ENCODE results near the gene PRR33. TPM values are rescaled to one million over a fixed set of nuclear protein-coding genes. Genes with fewer than 3 reads are reported as not detected.

The PRR33 gene
- total RNA-seq, 2 experiments from 2014 or later = 0.08 TPM; not detected in 1

GRCh38 chr11:1882265-1883238 lies 9.1 kb downstream of the PRR33 start:
- ChIA-PET CTCF (interaction anchor here (0.6 to 2.4 kb wide), 34 partner anchors 9 to 275 kb away, joined by 3 to 23 read pairs (median 6); partner anchors contain the start of genes H19, LSP1, MRPL23 and PRR33), POLR2A (interaction anchor here (0.7 to 1.5 kb wide), 6 partner anchors 29 to 116 kb away, joined by 3 to 4 read pairs (median 3); no protein-coding TSS in a partner anchor)
- peak; percentile 85 for ATAC-seq
- H3K9me3 Mint-ChIP-seq (ENCODE audit: insufficient read depth) = no peaks in the 10 kb centered on the region
- H3K27me3 Mint-ChIP-seq (ENCODE audit: low read depth) = no peaks in the 10 kb centered on the region
- H3K36me3 Mint-ChIP-seq (ENCODE audit: low read depth) = peaks cover 4% of the 10 kb centered on the region
- DNase-seq = peak; percentile 83
- no peak overlapping the region for H3K4me3 Mint-ChIP-seq
- peaks cover 15% of the 10 kb centered on the region for H3K4me1 Mint-ChIP-seq (ENCODE audit: low read depth)
- no peak overlapping the region for H3K27ac Mint-ChIP-seq

- Mint-ChIP-seq H3K4me3 (no peak overlapping the region), H3K9me3 (ENCODE audit: insufficient read depth) (no peaks in the 10 kb centered on the region), H3K36me3 (ENCODE audit: low read depth) (no peaks in the 10 kb centered on the region), H3K4me1 (ENCODE audit: low read depth) (peaks cover 14% of the 10 kb centered on the region), H3K27ac (no peak overlapping the region), H3K27me3 (ENCODE audit: low read depth) (no peaks in the 10 kb centered on the region)
- ChIA-PET POLR2A (interaction anchor here (0.5 to 1.5 kb wide), 7 partner anchors 28 to 247 kb away, joined by 3 to 4 read pairs (median 3); no protein-coding TSS in a partner anchor), CTCF (interaction anchor here (0.6 to 2.4 kb wide), 34 partner anchors 8 to 276 kb away, joined by 3 to 23 read pairs (median 6); partner anchors contain the start of genes H19, LSP1, MRPL23 and PRR33)
- ATAC-seq (peak; percentile 9), DNase-seq (no peak)
Measured at GRCh38 chr11:1881442-1882264, 10.0 kb downstream of the PRR33 start.

- peak; percentile 7 for ATAC-seq
- DNase-seq = no peak
- Mint-ChIP-seq H3K36me3 (ENCODE audit: low read depth) (no peaks in the 10 kb centered on the region), H3K4me1 (ENCODE audit: low read depth) (peaks cover 16% of the 10 kb centered on the region), H3K27ac (no peak overlapping the region), H3K4me3 (no peak overlapping the region), H3K9me3 (ENCODE audit: insufficient read depth) (no peaks in the 10 kb centered on the region), H3K27me3 (ENCODE audit: low read depth) (no peaks in the 10 kb centered on the region)
- ChIA-PET POLR2A (interaction anchor here (0.5 to 0.6 kb wide), 3 partner anchors 110 to 247 kb away, joined by 3 to 5 read pairs (median 3); no protein-coding TSS in a partner anchor), CTCF (interaction anchor here (1.8 to 2.4 kb wide), 6 partner anchors 25 to 270 kb away, joined by 7 to 23 read pairs (median 16); partner anchors contain the start of gene LSP1)
Measured at GRCh38 chr11:1880746-1881441, 10.8 kb downstream of the PRR33 start.

GRCh38 chr11:1879941-1880720 lies 11.6 kb downstream of the PRR33 start:
- no peaks in the 10 kb centered on the region for H3K27me3 Mint-ChIP-seq (ENCODE audit: low read depth)
- no peak overlapping the region for H3K27ac Mint-ChIP-seq
- CTCF ChIA-PET = no interaction called here
- DNase-seq (no peak), ATAC-seq (no peak)
- H3K9me3 Mint-ChIP-seq (ENCODE audit: insufficient read depth) = no peaks in the 10 kb centered on the region
- POLR2A ChIA-PET = interaction anchor here (0.6 kb wide), 1 partner anchor 111 kb away, joined by 5 read pairs; no protein-coding TSS in a partner anchor
- no peaks in the 10 kb centered on the region for H3K36me3 Mint-ChIP-seq (ENCODE audit: low read depth)
- no peak overlapping the region for H3K4me3 Mint-ChIP-seq
- H3K4me1 Mint-ChIP-seq (ENCODE audit: low read depth) = peaks cover 19% of the 10 kb centered on the region

GRCh38 chr11:1879342-1879940 lies 12.3 kb downstream of the PRR33 start:
- ChIA-PET POLR2A (interaction anchor here (0.9 kb wide), 1 partner anchor 43 kb away, joined by 3 read pairs; no protein-coding TSS in a partner anchor), CTCF (no interaction called here)
- ATAC-seq (no peak), DNase-seq (no peak)
- no peaks in the 10 kb centered on the region for H3K9me3 Mint-ChIP-seq (ENCODE audit: insufficient read depth)
- H3K27me3 Mint-ChIP-seq (ENCODE audit: low read depth) = no peaks in the 10 kb centered on the region
- no peaks in the 10 kb centered on the region for H3K36me3 Mint-ChIP-seq (ENCODE audit: low read depth)
- no peak overlapping the region for H3K4me3 Mint-ChIP-seq
- H3K4me1 Mint-ChIP-seq (ENCODE audit: low read depth) = peaks cover 20% of the 10 kb centered on the region
- no peak overlapping the region for H3K27ac Mint-ChIP-seq

- H3K27ac Mint-ChIP-seq = no peak overlapping the region
- ChIA-PET CTCF (no interaction called here), POLR2A (interaction anchor here (0.9 kb wide), 1 partner anchor 44 kb away, joined by 3 read pairs; no protein-coding TSS in a partner anchor)
- DNase-seq = no peak
- no peaks in the 10 kb centered on the region for H3K36me3 Mint-ChIP-seq (ENCODE audit: low read depth)
- H3K4me1 Mint-ChIP-seq (ENCODE audit: low read depth) = peaks cover 21% of the 10 kb centered on the region
- H3K4me3 Mint-ChIP-seq = no peak overlapping the region
- no peaks in the 10 kb centered on the region for H3K27me3 Mint-ChIP-seq (ENCODE audit: low read depth)
- H3K9me3 Mint-ChIP-seq (ENCODE audit: insufficient read depth) = no peaks in the 10 kb centered on the region
- ATAC-seq = no peak
Measured at GRCh38 chr11:1878137-1879031, 13.3 kb downstream of the PRR33 start.

DNA sequence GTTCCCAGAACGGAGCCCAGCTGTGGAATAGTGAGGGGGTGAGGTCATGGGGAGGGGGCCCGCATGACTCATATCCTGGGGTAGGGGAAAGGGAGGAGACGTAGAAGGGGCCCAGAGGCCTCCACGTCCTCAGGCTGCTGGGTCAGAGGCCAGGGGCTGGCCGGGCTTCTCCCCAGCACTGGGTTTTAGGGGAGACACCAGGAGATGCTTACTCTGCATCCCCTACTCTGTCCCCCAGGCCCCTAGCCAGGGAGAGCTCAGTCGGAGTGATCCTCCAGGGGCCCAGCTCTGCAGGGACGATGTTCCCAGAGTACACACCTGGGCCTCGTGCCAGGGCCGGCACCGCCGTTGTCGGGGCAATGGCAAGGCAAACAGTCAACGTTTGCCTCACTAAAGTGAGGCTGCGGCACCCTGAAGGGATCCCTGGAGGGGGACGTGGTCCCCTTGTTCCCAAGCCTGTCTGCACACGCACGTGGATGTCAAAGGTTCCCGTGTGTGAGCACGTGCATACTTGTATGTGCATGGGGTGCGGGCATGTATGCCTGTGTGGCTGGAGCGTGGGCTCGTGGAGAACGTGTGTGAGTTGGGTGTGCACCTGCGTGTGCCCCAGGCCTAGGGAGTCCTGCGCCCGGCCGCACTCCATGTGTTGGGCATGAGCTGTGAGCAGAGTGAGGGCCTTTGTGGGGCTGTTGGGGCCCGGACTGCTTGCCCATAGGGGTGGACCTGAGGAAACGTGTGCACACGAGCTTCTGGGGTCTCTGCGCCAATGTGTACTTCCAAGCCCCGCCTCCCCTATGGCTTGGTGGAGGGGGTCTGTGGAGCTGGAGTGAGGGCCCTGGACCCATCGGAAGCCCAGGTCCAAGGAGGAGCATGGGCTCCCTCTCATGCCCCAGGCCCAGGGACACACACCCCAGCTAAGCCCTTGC lies 14.2 kb downstream of the PRR33 start:
- Mint-ChIP-seq H3K4me1 (ENCODE audit: low read depth) (peaks cover 24% of the 10 kb centered on the region), H3K4me3 (no peak overlapping the region), H3K9me3 (ENCODE audit: insufficient read depth) (no peaks in the 10 kb centered on the region), H3K27ac (no peak overlapping the region), H3K27me3 (ENCODE audit: low read depth) (no peaks in the 10 kb centered on the region), H3K36me3 (ENCODE audit: low read depth) (no peaks in the 10 kb centered on the region)
- ChIA-PET CTCF (interaction anchor here (1.2 to 1.4 kb wide), 2 partner anchors 10 to 124 kb away, joined by 3 to 4 read pairs; no protein-coding TSS in a partner anchor), POLR2A (no interaction called here)
- DNase-seq (no peak), ATAC-seq (no peak)

DNA sequence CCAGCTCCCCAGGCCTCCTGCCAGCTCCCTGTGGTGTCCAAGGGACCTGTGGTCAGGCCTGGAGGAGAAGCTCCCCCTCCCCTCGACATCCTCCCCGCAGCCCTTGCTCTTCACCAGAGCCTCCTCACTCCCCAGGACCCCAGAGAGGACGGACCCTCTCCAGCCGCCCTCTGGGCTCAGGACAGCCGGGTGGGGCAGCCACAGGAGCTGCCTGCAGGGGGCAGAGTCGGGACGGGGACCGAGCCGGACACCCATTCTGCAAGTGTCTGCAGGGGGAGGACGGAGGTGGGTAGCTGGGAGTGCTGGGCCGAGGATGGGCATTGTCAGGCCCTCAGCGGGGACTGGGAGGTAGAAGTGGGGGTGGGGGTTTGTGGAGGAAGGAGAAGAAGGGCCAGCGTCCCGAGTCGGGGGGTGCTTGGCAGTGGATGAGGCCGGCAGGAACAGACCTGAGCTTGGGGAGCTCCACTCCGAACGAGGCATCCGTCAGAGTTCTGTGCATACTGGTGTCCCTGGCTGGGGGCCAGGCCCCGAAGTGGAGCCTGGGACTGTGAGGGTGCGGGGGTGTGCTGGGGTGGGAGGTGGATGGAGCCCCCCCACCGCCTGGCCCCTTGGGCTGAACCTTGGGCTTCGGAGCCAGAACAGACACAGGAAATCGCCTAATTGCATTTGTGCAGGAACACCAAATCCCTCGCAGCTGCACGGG lies 15.2 kb downstream of the PRR33 start:
- Mint-ChIP-seq H3K27ac (no peak overlapping the region), H3K4me1 (ENCODE audit: low read depth) (peaks cover 28% of the 10 kb centered on the region), H3K27me3 (ENCODE audit: low read depth) (no peaks in the 10 kb centered on the region), H3K9me3 (ENCODE audit: insufficient read depth) (no peaks in the 10 kb centered on the region), H3K36me3 (ENCODE audit: low read depth) (no peaks in the 10 kb centered on the region), H3K4me3 (no peak overlapping the region)
- ChIA-PET POLR2A (interaction anchor here (0.6 to 1.0 kb wide), 2 partner anchors 12 to 1128 kb away, joined by 3 to 4 read pairs; no protein-coding TSS in a partner anchor), CTCF (interaction anchor here (0.7 to 1.4 kb wide), 5 partner anchors 11 to 237 kb away, joined by 3 to 4 read pairs (median 3); no protein-coding TSS in a partner anchor)
- no peak for ATAC-seq
- no peak for DNase-seq

Measured in activated CD8-positive, alpha-beta T cell treated with anti-CD3 and anti-CD28 coated beads, Interleukin-2, amount 10 ng/mL, durations not matched to agents 7 days and 5 days (primary cell).